ENCODE measurements around the gene CD84. TPM values are rescaled to one million over a fixed set of nuclear protein-coding genes. Genes with fewer than 3 reads are reported as not detected.

CD84 gene
- total RNA-seq, 4 donors from 2014 or later, result 0.10 to 1.1 (median 0.87) TPM

- ATAC-seq, result no peak
- intact Hi-C loops (cut with DNase I; ENCODE audit: low total_unique reads), result no loop called here
Measured at GRCh38 chr1:160625725-160626498, 46.6 kb upstream of the CD84 start.

DNA sequence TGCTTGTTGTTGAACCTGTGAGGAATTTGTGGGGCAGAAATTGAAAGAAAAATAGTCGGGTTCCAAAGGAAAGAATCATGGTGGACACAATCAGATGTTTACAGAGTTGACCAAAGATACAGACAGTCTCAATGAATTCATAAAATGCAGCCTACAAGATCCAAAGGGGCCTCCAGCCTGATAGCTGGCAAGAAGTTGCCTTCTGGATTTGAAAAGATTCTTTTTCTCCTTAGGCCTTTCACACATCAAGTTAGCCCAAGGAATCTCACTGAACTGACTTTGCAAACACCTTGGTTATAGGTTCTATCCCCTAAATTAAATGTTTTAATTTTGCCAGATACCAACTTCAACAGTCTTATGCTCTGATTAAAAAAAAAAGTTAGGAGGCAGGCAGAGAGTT lies 46.0 kb upstream of the CD84 start:
- intact Hi-C loops (cut with DNase I; ENCODE audit: low total_unique reads) (no loop called here), in situ Hi-C loops (cut with MboI; ENCODE audit: low sequenced_read_pairs in 4 of 4) (no loop called here)
- H3K27ac ChIP-seq, result no peak overlapping the region
- no peak for DNase-seq
- H3K4me1 ChIP-seq, result no peaks in the 10 kb centered on the region
- no peak for ATAC-seq
- no peak overlapping the region for H3K4me3 ChIP-seq
- H3K27me3 ChIP-seq, result no peaks in the 10 kb centered on the region
- H3K9me3 ChIP-seq, result no peaks in the 10 kb centered on the region
- H3K36me3 ChIP-seq, result no peaks in the 10 kb centered on the region
- TF ChIP-seq POLR2A (IDR thresholded peaks at IDR 0.05) (no peak), CTCF (IDR thresholded peaks at IDR 0.05 in 4 of 5, conservative IDR thresholded peaks at IDR 0.05 in 1 of 5) (no peak)

More at GRCh38 chr1:160625725-160626498, 46.6 kb upstream of the CD84 start:
- Histone ChIP-seq H3K9me3 (no peaks in the 10 kb centered on the region), H3K27me3 (no peaks in the 10 kb centered on the region), H3K36me3 (no peaks in the 10 kb centered on the region), H3K27ac (no peak overlapping the region), H3K4me3 (no peak overlapping the region), H3K4me1 (no peaks in the 10 kb centered on the region)
- no peak for DNase-seq
- TF ChIP-seq CTCF (IDR thresholded peaks at IDR 0.05 in 4 of 5, conservative IDR thresholded peaks at IDR 0.05 in 1 of 5) (no peak), POLR2A (IDR thresholded peaks at IDR 0.05) (no peak)
- in situ Hi-C loops (cut with MboI; ENCODE audit: low sequenced_read_pairs in 4 of 4), result no loop called here

- in situ Hi-C loops (cut with MboI; ENCODE audit: low sequenced_read_pairs in 4 of 4), result no loop called here
- H3K9me3 ChIP-seq, result no peaks in the 10 kb centered on the region
- no peaks in the 10 kb centered on the region for H3K27me3 ChIP-seq
- no peaks in the 10 kb centered on the region for H3K4me1 ChIP-seq
- intact Hi-C loops (cut with DNase I; ENCODE audit: low total_unique reads), result no loop called here
- ATAC-seq (no peak), DNase-seq (no peak)
- H3K36me3 ChIP-seq, result no peaks in the 10 kb centered on the region
- TF ChIP-seq CTCF (IDR thresholded peaks at IDR 0.05 in 4 of 5, conservative IDR thresholded peaks at IDR 0.05 in 1 of 5) (no peak), POLR2A (IDR thresholded peaks at IDR 0.05) (no peak)
- no peak overlapping the region for H3K27ac ChIP-seq
- H3K4me3 ChIP-seq, result no peak overlapping the region
Measured at GRCh38 chr1:160624464-160624863, 45.2 kb upstream of the CD84 start.

GRCh38 chr1:160623862-160624261 lies 44.6 kb upstream of the CD84 start:
- H3K4me3 ChIP-seq, result no peak overlapping the region
- no peak for ATAC-seq
- intact Hi-C loops (cut with DNase I; ENCODE audit: low total_unique reads), result no loop called here
- DNase-seq, result no peak
- H3K36me3 ChIP-seq, result no peaks in the 10 kb centered on the region
- no peak overlapping the region for H3K27ac ChIP-seq
- H3K27me3 ChIP-seq, result no peaks in the 10 kb centered on the region
- no peaks in the 10 kb centered on the region for H3K4me1 ChIP-seq
- TF ChIP-seq POLR2A (IDR thresholded peaks at IDR 0.05) (no peak), CTCF (IDR thresholded peaks at IDR 0.05 in 4 of 5, conservative IDR thresholded peaks at IDR 0.05 in 1 of 5) (no peak)
- in situ Hi-C loops (cut with MboI; ENCODE audit: low sequenced_read_pairs in 4 of 4), result no loop called here
- no peaks in the 10 kb centered on the region for H3K9me3 ChIP-seq
